Stimulated activated CD4-positive, alpha-beta T cell treated with anti-CD3 and anti-CD28 coated beads, Interleukin-1b, Interleukin-23, amount 100 ng/mL, for 24 hours (primary cell): Measurements from ENCODE around the gene SCPEP1.
A peak's percentile ranks its signal among the peaks of the same experiment; 100 is the strongest.

Experiments
- DNase-seq, 4 experiments: peaks; one replicate each; pipeline ENCODE4 v3.0.0-alpha.2; 2020; ENCODE audit warnings: low read depth in 4 of 4, low spot score in 1 of 4

SCPEP1 gene

GRCh38 chr17:57037411-57037810 lies 59.5 kb downstream of the SCPEP1 start:
- DNase-seq: no peak

- DNase-seq: no peak
Measured at GRCh38 chr17:57038486-57038885, 60.6 kb downstream of the SCPEP1 start.

DNA sequence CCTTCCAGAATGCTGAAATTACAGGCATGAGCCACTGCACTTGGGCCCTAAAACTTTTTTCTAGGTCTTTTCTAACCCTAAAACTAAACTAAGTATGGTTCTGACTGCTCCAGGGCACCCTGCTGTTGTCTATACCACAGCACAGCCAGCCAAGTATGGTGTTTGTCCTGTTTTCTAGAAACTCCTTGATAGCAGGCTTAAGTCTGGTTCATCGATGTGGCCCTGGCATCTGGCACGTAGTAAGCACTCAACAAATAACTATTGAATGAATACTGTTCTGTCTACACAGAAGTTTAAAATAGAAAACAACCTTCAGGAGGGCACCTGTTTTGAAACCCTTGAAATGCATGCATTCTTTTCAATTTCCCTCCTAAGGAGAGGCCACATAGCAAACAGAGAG lies 62.6 kb downstream of the SCPEP1 start:
- no peak for DNase-seq

DNA sequence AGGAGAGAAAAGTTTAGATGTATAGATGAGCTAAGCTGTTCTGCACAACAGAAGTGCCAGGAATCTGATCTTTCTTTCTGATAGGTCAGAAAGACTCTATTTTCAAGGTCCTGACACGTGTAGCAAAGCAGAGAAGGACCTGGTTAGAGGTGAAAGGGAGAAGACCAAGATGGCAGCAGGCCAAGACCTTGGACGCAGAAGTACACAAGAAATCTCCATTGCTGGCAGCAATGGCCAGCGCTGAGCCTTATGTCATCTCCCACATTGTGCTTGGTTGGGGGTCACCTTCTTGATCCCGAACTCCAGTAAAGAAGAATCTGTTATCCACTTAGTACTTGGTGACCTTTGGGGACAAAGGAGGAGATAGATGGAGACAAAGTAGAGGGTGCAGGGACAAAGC lies 65.3 kb downstream of the SCPEP1 start:
- DNase-seq: no peak

- DNase-seq: no peak
Measured at GRCh38 chr17:57044976-57045867, 67.3 kb downstream of the SCPEP1 start.

- DNase-seq: peak in 3 of 4 experiments; percentile 2 to 7 (median 3)
Measured at GRCh38 chr17:57045868-57046704, 68.2 kb downstream of the SCPEP1 start.

GRCh38 chr17:57046749-57047148 lies 68.8 kb downstream of the SCPEP1 start:
- no peak for DNase-seq

GRCh38 chr17:57048096-57048495 lies 70.2 kb downstream of the SCPEP1 start:
- no peak for DNase-seq

DNA sequence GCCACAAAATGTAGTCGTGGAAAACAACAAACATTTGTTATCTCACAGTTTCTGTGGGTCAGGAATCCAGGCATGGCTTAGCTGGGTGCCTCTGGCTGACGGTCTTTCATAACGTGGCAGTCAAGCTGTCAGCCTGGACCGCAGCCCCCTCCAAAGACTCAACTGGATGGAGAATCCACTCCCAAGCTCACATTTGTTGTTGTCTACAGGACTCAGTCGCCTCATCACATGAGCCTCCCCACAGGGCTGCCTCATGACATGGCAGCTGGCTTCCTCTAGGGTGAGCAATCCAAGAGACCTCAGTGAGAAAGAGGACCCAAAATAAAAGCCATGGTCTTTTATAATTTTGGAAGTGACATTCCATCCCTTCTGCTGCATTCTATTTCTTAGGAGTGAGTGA lies 72.4 kb downstream of the SCPEP1 start:
- DNase-seq: no peak

DNA sequence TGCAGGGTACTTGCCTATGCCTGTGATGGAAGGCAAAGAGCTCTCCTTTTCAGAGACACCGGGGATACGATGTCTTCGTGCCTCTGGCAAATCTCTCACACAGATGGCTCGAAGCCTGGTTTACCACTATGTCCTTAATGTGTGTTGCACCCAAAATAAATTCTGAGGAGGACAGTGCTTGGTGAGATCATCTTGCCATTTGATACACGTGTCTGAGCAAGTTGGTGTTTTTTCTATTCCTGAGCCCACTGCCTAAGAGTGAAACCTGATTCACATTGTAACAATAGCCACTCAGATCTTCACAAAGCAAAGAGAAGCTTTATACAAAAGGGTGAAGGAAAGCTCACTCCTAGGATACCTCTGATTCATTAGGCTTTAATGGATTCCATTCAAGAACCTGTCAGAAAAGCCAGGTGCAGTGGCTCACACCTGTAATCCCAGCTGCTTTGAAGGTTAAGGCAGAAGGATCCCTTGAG lies 74.0 kb downstream of the SCPEP1 start:
- no peak for DNase-seq
